Lung (tissue), 12 donors: ENCODE measurements around the gene DDIT4. TPM values are rescaled to one million over a fixed set of nuclear protein-coding genes. Genes with fewer than 3 reads are reported as not detected.
"Not testable (repeated sequence)": the region's sequence is repeated elsewhere in the genome, so short reads cannot be mapped to it uniquely, and the experiment has no call there.

ENCODE experiments used
- ATAC-seq: fragments of 200-7000 bp; cut with Tn5 transposase; one replicate; pipeline ENCODE4 v1.9.1; 2020; ENCODE audit warnings: moderate number of reproducible peaks; ENCODE audit not compliant: insufficient read depth, low FRiP score
- DNase-seq, 3 donors: peaks; one replicate each; pipeline ENCODE4 v3.0.0-alpha.2; 2013 to 2017
- H3K27ac ChIP-seq, 2 donors: one replicate each; pipeline ENCODE4 v1.5.1; 2013; ENCODE audit warnings: mild to moderate bottlenecking in 2 of 2, moderate library complexity in 2 of 2, control low read depth in 1 of 2, inconsistent platforms in 1 of 2, low read depth in 1 of 2, low read length in 1 of 2
- H3K27me3 ChIP-seq, 3 donors: one replicate each; pipeline ENCODE4 v1.5.1; 2013; ENCODE audit warnings: low read length in 2 of 3; ENCODE audit not compliant: control insufficient read depth in 3 of 3, insufficient read depth in 3 of 3
- H3K36me3 ChIP-seq, 4 donors: one replicate each; pipeline ENCODE4 v1.5.1; 2013; ENCODE audit warnings: low read length in 4 of 4, mild to moderate bottlenecking in 1 of 4, moderate library complexity in 1 of 4; ENCODE audit not compliant: control insufficient read depth in 4 of 4, insufficient read depth in 4 of 4
- H3K4me1 ChIP-seq, 5 donors: one replicate each; pipeline ENCODE4 v1.5.1; 2013; ENCODE audit warnings: low read length in 5 of 5, mild to moderate bottlenecking in 2 of 5, moderate library complexity in 1 of 5; ENCODE audit not compliant: control insufficient read depth in 5 of 5, insufficient read depth in 5 of 5
- H3K4me3 ChIP-seq: one replicate; pipeline ENCODE4 v1.5.1; 2013; ENCODE audit warnings: mild to moderate bottlenecking, control low read depth, moderate library complexity
- H3K9ac ChIP-seq, 2 donors: one replicate each; pipeline ENCODE4 v1.5.1; 2013; ENCODE audit warnings: low read length in 2 of 2, control low read depth in 1 of 2; ENCODE audit not compliant: insufficient read depth in 1 of 2
- H3K9me3 ChIP-seq, 4 donors: one replicate each; pipeline ENCODE4 v1.5.1; 2013; ENCODE audit warnings: low read length in 3 of 4, mild to moderate bottlenecking in 1 of 4, moderate library complexity in 1 of 4; ENCODE audit not compliant: control insufficient read depth in 4 of 4, insufficient read depth in 3 of 4
- CTCF ChIP-seq: IDR thresholded peaks from 2 replicates; pipeline ENCODE4 v1.5.1; 2012; ENCODE audit warnings: mild to moderate bottlenecking; ENCODE audit errors: control extremely low read depth, extremely low read depth
- WGBS, 2 donors: extraction: QIAGEN DNeasy Blood & Tissue Kit; methylation state at CpG; one replicate each; pipeline ENCODE4 v1.1.7; 2013; 5-methylcytosine and 5-hydroxymethylcytosine counted together
- polyA plus RNA-seq, 2 donors: library from polyadenylated mRNA; stranded (reverse); fragments of 200-250 nt; gene quantifications; one replicate each; pipeline ENCODE4 v1.2.1, GENCODE V29; 2013
- total RNA-seq, 2 donors: library from RNA; depleted of rRNA in 1 of 2; stranded (reverse); fragments of >200 nt in 1 of 2; gene quantifications; one replicate each; pipeline ENCODE4 v1.2.1, GENCODE V29; 2014 to 2021
- donor health status: control.
- donor health status: control.
- donor health status: Bipolar disorder and iron deficiency.
- donor health status: healthy.
- donor health status: DM: yes; HTN: yes; CAD: no.

Gene DDIT4
- total and polyA plus RNA-seq, 4 donors: 55.3 to 190 (median 171) TPM

GRCh38 chr10:72277340-72277995, 3.7 kb downstream of the DDIT4 start:
- H3K4me3 ChIP-seq: no peak overlapping the region
- H3K9ac ChIP-seq: no peak overlapping the region
- TF ChIP-seq CTCF: no peak
- H3K27ac ChIP-seq: peak overlapping the region; percentile 36 to 58
- H3K27me3 ChIP-seq: no peaks in the 10 kb centered on the region
- DNase-seq: no peak
- peaks cover 0 to 15% (median 11%) of the 10 kb centered on the region in 4 donors for H3K36me3 ChIP-seq
- WGBS, 2 donors: 82 to 83% methylated on average over 5 of the region's 5 CpGs
- no peak for ATAC-seq
- peaks cover 0 to 31% (median 6%) of the 10 kb centered on the region in 5 donors for H3K4me1 ChIP-seq
- no peaks in the 10 kb centered on the region for H3K9me3 ChIP-seq

GRCh38 chr10:72277996-72278667, 4.4 kb downstream of the DDIT4 start:
- ATAC-seq (no peak), DNase-seq (no peak)
- Histone ChIP-seq H3K9me3 (no peaks in the 10 kb centered on the region), H3K27me3 (no peaks in the 10 kb centered on the region), H3K36me3 (peaks cover 0 to 15% (median 11%) of the 10 kb centered on the region in 4 donors), H3K4me3 (no peak overlapping the region), H3K27ac (no peak overlapping the region), H3K4me1 (peaks cover 0 to 27% (median 6%) of the 10 kb centered on the region in 5 donors), H3K9ac (no peak overlapping the region)
- 96% methylated on average over 3 of the region's 3 CpGs for WGBS, 2 donors
- TF ChIP-seq CTCF: no peak

- H3K36me3 ChIP-seq: peaks cover 0 to 15% (median 11%) of the 10 kb centered on the region in 4 donors
- no peak overlapping the region for H3K4me3 ChIP-seq
- no peak for ATAC-seq
- no peaks in the 10 kb centered on the region for H3K27me3 ChIP-seq
- no peak overlapping the region for H3K9ac ChIP-seq
- 96% methylated on average over 5 of the region's 5 CpGs for WGBS, 2 donors
- no peaks in the 10 kb centered on the region for H3K9me3 ChIP-seq
- no peak overlapping the region for H3K27ac ChIP-seq
- no peak for TF ChIP-seq CTCF
- H3K4me1 ChIP-seq: peaks cover 0 to 27% (median 6%) of the 10 kb centered on the region in 5 donors
- no peak for DNase-seq
Observed at GRCh38 chr10:72278668-72279393, 5.1 kb downstream of the DDIT4 start.

- peaks cover 0 to 15% (median 11%) of the 10 kb centered on the region in 4 donors for H3K36me3 ChIP-seq
- not testable (repeated sequence) for H3K9ac ChIP-seq, ATAC-seq, H3K4me3 ChIP-seq, H3K27me3 ChIP-seq, DNase-seq, H3K27ac ChIP-seq, H3K9me3 ChIP-seq
- WGBS, 2 donors: 91 to 95% methylated on average over 7 of the region's 7 CpGs
- H3K4me1 ChIP-seq: peaks cover 0 to 24% (median 6%) of the 10 kb centered on the region in 5 donors
Observed at GRCh38 chr10:72279587-72279986, 5.9 kb downstream of the DDIT4 start.
